HuH-7.5 (cell line): Measurements from ENCODE around the gene MPL.
"Not testable (repeated sequence)": the region's sequence is repeated elsewhere in the genome, so short reads cannot be mapped to it uniquely, and the experiment has no call there.

Experiments used
- DNase-seq: peaks from one replicate; pipeline ENCODE4 v3.0.0; 2011; ENCODE audit warnings: low spot score

Gene MPL

DNA sequence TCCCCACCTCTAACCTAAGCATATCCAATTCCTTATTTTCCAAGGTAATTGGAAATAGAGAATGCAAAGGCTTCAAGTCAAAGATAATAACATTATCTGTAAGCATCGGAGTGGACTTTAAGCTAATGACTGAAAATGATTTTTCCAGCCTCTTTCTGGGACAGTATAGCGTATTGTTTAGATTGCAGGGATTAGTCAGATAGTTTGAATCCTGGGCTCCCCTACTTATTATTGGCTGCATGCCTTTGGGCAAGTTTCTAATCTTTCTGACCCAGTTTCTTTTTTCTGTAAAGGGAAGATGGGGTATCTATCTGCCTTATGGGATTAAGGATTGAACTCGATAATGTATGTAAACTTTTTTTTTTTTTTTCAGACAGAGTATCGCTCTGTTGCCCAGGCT, 19.6 kb downstream of the MPL start:
- DNase-seq, result no peak

- peak; percentile 47 for DNase-seq
Observed at GRCh38 chr1:43358121-43358745, 20.6 kb downstream of the MPL start.

- DNase-seq, result peak; percentile 81
Observed at GRCh38 chr1:43358746-43359693, 21.4 kb downstream of the MPL start, which contains the start of gene CDC20. Gene CDC20 (plus strand): TSS chr1:43358981. CDS start chr1:43359216, 235 bp downstream.

DNA sequence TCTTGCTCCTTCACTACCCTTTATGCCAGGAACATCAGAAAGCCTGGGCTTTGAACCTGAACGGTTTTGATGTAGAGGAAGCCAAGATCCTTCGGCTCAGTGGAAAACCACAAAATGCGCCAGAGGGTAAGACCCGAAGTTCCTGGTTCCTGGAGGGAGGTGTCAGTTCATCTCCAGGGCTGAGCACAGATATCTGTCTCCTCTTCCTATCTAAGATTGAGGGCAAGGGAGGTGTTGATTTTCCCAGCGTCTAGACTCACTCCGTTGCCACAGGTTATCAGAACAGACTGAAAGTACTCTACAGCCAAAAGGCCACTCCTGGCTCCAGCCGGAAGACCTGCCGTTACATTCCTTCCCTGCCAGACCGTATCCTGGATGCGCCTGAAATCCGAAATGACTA, 22.1 kb downstream of the MPL start:
- DNase-seq, result no peak

DNA sequence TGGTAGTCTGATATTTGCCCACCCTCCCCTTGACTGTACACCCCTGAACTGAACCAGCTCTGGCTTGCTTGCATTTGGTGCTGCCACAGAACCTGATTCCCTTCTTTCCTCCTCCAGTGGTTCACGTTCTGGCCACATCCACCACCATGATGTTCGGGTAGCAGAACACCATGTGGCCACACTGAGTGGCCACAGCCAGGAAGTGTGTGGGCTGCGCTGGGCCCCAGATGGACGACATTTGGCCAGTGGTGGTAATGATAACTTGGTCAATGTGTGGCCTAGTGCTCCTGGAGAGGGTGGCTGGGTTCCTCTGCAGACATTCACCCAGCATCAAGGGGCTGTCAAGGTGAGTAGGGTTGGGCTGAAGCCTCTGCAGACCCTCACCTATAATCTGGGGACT, 23.0 kb downstream of the MPL start:
- no peak for DNase-seq

DNA sequence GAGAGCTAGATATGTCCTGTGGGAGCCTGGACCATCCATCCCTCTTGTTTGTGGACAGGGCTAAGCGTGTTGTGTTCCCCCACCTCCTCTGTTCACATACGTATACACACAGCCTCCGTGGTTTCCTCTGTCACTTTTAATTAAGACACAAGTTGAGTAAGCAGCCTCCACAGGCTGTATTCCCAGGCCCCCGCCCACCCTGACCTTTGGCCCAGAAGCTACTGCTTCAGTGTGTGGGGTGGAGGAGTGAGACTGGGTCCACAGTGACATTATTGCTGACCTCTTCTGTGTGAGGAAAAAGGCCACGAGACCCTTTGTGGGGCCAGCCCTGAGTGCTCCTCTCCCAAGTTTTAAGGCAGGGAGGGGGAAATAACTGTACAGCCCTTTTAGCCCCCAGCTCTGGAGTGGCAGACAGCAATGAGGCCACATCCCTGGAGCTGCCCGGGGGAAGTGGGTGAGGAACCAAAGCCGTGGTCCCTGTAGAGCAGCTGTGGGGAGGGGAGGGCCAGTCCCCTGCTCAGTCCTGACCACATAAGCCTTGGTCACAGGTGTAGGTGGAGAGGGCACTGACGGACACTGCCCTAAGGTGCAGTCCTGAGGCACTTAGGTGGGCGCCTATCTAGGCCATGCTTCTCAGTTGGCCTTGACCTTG, 25.8 kb downstream of the MPL start:
- no peak for DNase-seq

DNA sequence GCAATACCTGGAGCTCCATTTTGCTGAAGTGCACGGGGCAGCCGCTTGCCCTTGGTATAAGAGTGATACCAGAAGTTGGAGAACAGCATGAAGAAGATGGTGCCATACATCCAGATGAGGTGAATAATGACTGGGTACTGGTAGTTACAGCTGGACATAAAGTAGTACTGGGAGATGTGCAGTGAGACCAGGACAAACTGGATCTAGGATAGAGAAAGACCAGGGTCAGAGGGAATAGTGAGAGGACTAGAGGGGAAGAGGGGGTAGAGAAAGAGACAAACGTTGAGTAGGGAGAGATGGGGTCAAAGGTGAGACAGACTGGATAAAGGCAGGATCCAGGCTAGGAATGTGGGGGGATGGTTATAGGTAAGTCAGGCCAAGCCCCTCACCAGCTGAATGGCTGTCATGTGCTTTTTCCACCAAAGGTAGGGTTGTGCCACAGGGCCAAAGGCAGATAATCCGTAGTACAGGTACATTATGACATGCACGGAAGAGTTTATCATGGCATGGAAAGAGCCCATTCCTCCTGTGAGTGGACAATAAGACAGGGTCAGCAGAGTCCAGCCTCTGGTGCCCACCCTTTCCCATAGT, 26.4 kb downstream of the MPL start:
- DNase-seq, result no peak

GRCh38 chr1:43365678-43366077, 28.1 kb downstream of the MPL start:
- DNase-seq, result no peak

DNA sequence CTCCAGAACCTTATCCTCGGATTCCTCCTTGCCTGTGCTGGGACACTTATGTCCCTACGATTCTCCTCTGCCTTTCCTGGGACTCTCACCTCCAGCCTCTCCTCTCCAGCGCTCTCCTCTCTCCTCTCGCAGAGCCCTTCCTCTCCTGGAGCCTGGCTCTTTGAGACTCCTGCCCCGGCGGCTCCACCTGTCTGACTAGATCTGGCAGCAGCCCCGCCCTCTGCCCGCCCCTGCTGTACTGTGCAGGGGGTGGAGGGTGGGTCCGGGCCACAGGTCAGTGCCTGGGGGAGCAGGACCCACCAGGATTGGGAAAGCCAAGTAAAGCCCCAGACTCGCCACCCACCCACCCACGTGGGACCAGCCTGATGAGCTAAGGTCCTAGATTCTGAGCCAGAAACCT, 28.6 kb downstream of the MPL start:
- DNase-seq, result no peak

DNA sequence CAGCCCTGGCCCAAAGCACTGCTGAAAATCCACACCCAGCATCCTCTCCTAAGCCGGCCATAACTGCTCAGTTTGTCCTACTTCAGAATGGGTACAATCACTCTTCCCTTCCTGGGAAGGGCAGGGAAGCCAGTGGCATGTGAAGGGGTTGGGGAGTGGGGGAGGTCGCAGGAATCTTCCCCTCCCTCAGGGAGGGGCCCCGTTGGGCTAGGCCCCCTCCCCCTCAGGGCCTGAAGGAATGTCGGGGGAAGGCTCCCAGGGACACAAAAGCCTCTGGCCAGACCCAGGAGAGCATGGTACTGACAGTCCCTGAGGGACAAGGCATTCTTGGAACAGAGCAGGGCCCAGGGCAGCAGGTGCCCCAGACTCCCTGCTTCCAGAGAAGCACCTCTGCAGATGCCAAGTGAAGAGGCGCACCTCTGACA, 29.0 kb downstream of the MPL start:
- DNase-seq, result no peak

DNA sequence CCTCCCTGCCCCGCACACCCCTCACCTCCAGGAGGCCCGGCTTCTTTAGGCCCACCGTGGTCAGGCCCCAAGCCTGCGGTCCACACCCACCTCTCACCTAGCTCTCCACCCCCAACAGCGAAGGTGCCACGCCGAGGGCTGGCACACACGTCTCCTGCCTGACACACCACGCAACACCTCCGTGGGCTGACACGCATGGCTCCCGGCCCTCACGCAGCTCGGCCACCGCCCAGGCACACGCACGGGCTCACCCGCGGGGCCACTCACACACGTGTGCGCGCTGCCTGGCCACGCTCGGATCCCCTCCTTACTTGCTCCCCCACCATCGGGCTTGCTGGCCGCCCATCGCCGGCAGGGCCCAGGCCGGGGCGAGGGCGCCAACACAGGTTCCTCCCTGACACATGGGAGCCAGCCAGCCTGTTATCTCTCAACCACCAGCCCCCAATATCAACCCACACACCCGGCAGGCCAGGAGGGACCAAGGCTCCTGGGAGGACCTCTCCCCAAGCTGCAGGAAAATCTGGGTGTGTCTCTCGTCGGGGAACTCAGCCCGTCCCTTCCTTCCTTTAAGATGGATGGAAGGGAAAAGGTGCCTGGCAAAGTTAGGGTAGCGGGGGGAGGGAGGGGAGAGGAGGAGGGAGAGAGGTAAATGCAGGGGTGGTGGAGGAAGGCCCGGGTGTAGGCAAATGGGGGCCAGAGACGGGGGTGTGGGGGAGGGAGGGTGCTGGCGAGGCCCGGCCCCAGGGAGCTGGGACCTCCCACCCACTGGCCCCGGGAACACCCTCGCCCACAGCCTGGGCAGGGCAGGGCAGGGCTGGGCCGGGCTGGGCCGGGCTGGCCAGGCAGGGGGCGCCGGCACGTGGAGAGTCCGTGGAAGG, 29.6 kb downstream of the MPL start:
- peak; percentile 60 for DNase-seq

DNA sequence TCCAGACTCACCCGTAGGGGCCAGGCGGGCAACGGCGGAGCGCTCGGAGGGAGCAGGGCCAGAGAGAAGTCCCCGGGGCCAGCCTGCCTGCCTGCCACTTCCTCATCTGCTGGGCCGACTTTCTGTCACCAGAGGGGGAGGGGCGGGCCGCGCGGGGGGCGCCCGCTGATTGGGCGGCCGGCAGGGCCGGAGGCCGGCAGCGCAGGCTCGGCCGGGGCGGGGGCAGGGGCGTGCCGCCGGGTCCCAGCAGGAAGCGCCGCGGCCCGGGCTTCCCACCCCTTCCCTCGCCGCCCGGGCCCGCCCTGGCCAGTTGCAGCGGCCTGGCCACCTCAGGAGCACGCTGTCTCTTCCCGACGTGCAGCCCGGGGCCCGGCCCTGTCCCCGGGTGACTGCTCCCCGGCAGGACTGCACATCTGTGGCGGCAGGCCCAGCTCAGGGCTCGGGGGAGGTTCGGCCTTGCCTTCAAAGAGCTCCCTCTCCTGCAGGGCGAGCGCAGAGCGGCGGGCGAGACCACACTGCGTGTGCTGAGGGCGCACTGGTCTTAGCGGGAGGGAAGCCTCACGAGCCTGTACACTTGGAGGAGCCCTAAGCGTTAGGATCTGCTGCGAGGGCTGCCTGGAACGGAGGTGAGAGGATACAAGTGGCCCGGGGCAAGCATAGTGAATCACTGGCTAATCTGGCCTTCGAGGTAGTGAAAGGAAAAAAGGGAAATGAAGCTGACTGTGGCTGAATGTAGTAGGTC, 30.5 kb downstream of the MPL start, which contains the start of gene ELOVL1:
ELOVL1 (minus strand) TSS at position 108 of the 742 bp plus-strand sequence. CDS start 2,402 bp downstream, outside the sequence.
- peak; percentile 88 for DNase-seq

- DNase-seq, result no peak
Observed at GRCh38 chr1:43368646-43369020, 31.0 kb downstream of the MPL start.

GRCh38 chr1:43369779-43370178, 32.2 kb downstream of the MPL start:
- DNase-seq, result not testable (repeated sequence)

GRCh38 chr1:43370564-43370963, 32.9 kb downstream of the MPL start:
- DNase-seq, result no peak

DNA sequence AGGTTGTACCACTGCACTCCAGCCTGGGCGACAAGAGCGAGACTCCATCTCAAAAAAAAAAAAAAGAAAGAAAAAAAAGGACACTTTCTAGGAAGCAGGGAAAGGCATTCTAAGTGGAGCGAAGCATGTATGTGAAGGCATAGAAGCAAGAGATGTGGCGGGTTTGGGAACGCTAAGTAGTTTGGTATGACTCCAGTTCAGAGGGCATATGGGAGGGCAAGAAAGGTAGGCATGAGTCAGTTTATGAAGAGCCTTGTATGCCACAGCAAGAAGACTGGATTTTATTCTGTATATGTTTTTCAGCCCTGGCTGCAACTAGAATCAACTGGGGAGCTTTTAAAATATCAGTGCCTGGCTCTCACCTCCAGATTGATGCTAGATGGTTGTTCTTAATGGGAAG, 34.6 kb downstream of the MPL start:
- no peak for DNase-seq

DNA sequence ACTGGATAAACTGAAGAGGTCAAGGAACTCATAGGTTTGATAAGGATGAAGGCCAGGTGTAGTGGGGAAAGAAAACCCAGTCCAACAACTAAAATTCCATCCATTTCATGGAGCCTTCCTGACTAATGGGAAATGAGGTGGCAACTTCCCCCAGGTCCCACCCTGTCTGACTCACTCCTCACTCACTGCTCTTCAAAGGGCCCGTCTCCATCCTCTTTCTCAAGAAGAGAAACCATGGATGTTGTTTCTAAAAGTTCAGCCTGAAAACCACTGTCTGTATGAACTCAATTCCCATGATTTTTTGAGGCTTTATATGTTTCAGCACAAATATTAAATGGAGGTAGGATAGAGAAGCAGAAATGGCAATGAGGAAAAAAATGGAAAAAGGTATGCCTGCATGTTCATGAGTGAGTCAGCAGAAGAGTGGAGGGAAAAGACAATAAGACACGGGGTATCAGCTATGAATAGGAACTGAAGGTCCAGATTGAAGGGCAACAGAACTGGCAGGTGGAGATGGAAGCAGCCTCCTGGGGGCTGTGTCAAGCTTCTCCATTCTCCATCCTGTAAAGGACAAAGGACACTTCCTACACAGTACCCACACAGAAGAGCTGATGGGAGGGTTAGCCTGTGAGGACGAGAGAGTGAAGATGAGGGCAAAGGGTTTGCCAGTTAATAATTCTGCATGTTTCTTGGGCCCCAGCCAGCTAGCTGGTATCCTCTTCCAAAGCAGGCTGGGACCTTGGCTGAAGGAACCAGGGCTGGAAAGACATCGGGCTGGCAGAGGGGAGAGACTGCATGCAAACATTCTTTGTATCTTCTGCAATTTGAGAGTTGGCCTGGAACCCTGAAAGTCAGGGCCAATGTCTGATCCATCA, 35.7 kb downstream of the MPL start:
- no peak for DNase-seq

- no peak for DNase-seq
Observed at GRCh38 chr1:43376723-43377235, 39.2 kb downstream of the MPL start.

GRCh38 chr1:43377831-43378230, 40.2 kb downstream of the MPL start:
- no peak for DNase-seq
